ENCODE data around the gene ZNF514.

DNA sequence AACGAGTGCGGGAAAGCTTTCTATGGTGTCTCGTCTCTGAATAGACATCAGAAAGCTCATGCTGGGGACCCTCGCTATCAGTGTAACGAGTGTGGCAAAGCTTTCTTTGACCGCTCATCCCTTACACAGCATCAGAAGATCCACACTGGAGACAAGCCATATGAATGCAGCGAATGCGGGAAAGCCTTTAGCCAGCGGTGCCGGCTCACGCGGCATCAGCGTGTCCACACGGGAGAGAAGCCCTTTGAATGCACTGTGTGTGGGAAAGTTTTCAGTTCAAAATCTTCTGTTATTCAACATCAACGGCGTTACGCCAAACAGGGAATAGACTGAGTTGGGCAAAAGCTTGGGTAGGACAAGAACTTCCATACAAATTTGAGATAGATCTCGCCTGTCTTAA is 22.1 kb upstream of the ZNF514 start:
- TF ChIP-seq, protein P1, sequence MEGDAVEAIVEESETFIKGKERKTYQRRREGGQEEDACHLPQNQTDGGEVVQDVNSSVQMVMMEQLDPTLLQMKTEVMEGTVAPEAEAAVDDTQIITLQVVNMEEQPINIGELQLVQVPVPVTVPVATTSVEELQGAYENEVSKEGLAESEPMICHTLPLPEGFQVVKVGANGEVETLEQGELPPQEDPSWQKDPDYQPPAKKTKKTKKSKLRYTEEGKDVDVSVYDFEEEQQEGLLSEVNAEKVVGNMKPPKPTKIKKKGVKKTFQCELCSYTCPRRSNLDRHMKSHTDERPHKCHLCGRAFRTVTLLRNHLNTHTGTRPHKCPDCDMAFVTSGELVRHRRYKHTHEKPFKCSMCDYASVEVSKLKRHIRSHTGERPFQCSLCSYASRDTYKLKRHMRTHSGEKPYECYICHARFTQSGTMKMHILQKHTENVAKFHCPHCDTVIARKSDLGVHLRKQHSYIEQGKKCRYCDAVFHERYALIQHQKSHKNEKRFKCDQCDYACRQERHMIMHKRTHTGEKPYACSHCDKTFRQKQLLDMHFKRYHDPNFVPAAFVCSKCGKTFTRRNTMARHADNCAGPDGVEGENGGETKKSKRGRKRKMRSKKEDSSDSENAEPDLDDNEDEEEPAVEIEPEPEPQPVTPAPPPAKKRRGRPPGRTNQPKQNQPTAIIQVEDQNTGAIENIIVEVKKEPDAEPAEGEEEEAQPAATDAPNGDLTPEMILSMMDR (IDR thresholded peaks at IDR 0.05): no peak
- TF ChIP-seq EZH2 (IDR thresholded peaks at IDR 0.05; ENCODE audit: borderline replicate concordance, insufficient read depth, low read depth, low read length, poor library complexity, severe bottlenecking): no peak
